Activated CD4-positive, alpha-beta T cell treated with anti-CD3 and anti-CD28 coated beads, Interleukin-2, amount 50 U/mL, for 1 hour (primary cell): Measurements from ENCODE around the gene TNS1.
A peak's percentile ranks its signal among the peaks of the same experiment; 100 is the strongest.

ENCODE experiments used
- DNase-seq: peaks from one replicate; pipeline ENCODE4 v3.0.0-alpha.2; 2020

The TNS1 gene

GRCh38 chr2:217998926-217999594 is 3.7 kb downstream of the TNS1 start:
- DNase-seq = no peak

- no peak for DNase-seq
These were observed 5.3 kb downstream of the TNS1 start for GRCh38 chr2:217997510-217997909.

GRCh38 chr2:217996361-217996760 is 6.4 kb downstream of the TNS1 start:
- no peak for DNase-seq

GRCh38 chr2:217995731-217996231 is 7.0 kb downstream of the TNS1 start:
- DNase-seq = no peak

GRCh38 chr2:217994776-217995274 is 8.0 kb downstream of the TNS1 start:
- no peak for DNase-seq

GRCh38 chr2:217993817-217994463 is 8.9 kb downstream of the TNS1 start:
- DNase-seq = peak; percentile 43

- no peak for DNase-seq
These were observed 9.7 kb downstream of the TNS1 start for GRCh38 chr2:217993138-217993537.

- DNase-seq = no peak
These were observed 10.7 kb downstream of the TNS1 start for GRCh38 chr2:217992061-217992460.

GRCh38 chr2:217990791-217991465 is 11.9 kb downstream of the TNS1 start:
- DNase-seq = no peak

GRCh38 chr2:217990389-217990788 is 12.4 kb downstream of the TNS1 start:
- DNase-seq = no peak

GRCh38 chr2:217989221-217989948 is 13.4 kb downstream of the TNS1 start:
- DNase-seq = no peak

GRCh38 chr2:217988840-217989204 is 14.0 kb downstream of the TNS1 start:
- DNase-seq = no peak

- DNase-seq = peak; percentile 48
These were observed 14.6 kb downstream of the TNS1 start for GRCh38 chr2:217988014-217988839.

GRCh38 chr2:217987391-217987790 is 15.4 kb downstream of the TNS1 start:
- no peak for DNase-seq

- DNase-seq = no peak
These were observed 16.4 kb downstream of the TNS1 start for GRCh38 chr2:217986256-217986961.

- no peak for DNase-seq
These were observed 19.2 kb downstream of the TNS1 start for GRCh38 chr2:217983276-217984233.

GRCh38 chr2:217981971-217982370 is 20.8 kb downstream of the TNS1 start:
- no peak for DNase-seq

GRCh38 chr2:217981084-217981730 is 21.6 kb downstream of the TNS1 start:
- DNase-seq = no peak

GRCh38 chr2:217980591-217980990 is 22.2 kb downstream of the TNS1 start:
- DNase-seq = no peak

GRCh38 chr2:217980036-217980435 is 22.8 kb downstream of the TNS1 start:
- DNase-seq = no peak
